ENCODE measurements around the gene FAM76A.
"Not testable (repeated sequence)": the region's sequence is repeated elsewhere in the genome, so short reads cannot be mapped to it uniquely, and the experiment has no call there.

DNA sequence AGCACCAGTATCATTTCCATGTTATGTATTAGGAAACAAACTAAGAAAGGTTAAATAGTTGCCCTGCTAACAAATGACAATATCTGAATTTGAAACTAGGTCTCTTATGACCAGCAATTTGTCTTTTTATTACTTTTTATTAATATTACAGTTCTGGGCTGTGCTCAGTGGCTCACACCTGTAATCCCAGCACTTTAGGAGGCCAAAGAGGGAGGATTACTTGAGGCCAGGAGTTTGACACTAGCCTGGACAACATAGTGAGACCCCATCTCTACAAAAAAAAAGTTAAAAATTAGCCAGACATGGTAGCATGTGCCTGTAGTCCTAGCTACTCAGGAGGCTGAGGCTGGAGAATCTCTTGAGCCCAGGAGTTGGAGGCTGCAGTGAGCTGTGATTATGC, 50.5 kb downstream of the FAM76A start:
- TF ChIP-seq CTCF (IDR thresholded peaks at IDR 0.05); EP300 (IDR thresholded peaks at IDR 0.05; ENCODE audit: low read depth); POLR2A (IDR thresholded peaks at IDR 0.05): not testable (repeated sequence)

Measured in transverse colon (tissue), 3 donors.